ENCODE data around the gene MAPK7.

MAPK7 gene

GRCh38 chr17:19398301-19399181 is 20.2 kb downstream of the MAPK7 start:
- TF ChIP-seq, protein P1, sequence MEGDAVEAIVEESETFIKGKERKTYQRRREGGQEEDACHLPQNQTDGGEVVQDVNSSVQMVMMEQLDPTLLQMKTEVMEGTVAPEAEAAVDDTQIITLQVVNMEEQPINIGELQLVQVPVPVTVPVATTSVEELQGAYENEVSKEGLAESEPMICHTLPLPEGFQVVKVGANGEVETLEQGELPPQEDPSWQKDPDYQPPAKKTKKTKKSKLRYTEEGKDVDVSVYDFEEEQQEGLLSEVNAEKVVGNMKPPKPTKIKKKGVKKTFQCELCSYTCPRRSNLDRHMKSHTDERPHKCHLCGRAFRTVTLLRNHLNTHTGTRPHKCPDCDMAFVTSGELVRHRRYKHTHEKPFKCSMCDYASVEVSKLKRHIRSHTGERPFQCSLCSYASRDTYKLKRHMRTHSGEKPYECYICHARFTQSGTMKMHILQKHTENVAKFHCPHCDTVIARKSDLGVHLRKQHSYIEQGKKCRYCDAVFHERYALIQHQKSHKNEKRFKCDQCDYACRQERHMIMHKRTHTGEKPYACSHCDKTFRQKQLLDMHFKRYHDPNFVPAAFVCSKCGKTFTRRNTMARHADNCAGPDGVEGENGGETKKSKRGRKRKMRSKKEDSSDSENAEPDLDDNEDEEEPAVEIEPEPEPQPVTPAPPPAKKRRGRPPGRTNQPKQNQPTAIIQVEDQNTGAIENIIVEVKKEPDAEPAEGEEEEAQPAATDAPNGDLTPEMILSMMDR (IDR thresholded peaks at IDR 0.05; ENCODE audit: borderline replicate concordance, control extremely low read depth, extremely low read depth, insufficient read depth, missing control alignments): no peak
- in situ Hi-C loops (cut with MboI; ENCODE audit: low sequenced_read_pairs, unreplicated experiment): no loop called here
- DNase-seq (ENCODE audit: low spot score): no peak

DNA sequence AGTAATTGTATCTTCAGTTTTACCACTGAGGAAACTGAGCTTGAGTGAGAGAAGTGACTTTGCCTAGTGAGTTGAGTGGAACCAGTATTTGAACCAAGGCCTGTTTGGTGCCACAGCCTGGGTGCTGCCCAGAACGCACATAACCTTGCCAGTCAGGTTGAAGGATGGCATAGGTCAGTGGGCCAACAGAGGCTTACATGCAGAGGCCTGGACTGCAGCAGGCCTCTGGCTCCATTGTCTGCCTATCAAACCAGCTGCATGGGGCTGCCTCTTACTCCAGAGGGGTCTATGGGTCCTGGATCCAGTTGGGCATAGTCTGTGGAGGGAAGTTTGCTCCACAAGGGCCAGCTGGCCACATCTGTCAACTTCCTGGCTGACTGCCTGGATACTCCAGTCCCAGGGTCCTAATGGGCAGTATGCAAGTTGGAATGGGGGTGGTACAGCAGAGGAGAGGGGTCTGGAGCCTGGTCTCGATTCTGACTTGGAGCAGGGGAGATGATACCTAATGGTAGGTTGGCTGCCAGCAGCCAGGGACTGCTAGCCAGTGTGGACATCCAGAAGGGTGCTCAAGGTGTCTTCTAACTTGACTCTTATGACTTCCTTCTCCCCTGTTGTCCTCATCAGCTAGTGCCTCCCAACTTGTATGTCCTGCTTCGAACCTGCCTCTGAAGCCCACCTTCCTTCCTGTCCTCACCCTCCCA is 21.6 kb downstream of the MAPK7 start:
- in situ Hi-C loops (cut with MboI; ENCODE audit: low sequenced_read_pairs, unreplicated experiment): no loop called here
- no peak for DNase-seq (ENCODE audit: low spot score)
- TF ChIP-seq, protein P1 (IDR thresholded peaks at IDR 0.05; ENCODE audit: borderline replicate concordance, control extremely low read depth, extremely low read depth, insufficient read depth, missing control alignments): no peak

DNA sequence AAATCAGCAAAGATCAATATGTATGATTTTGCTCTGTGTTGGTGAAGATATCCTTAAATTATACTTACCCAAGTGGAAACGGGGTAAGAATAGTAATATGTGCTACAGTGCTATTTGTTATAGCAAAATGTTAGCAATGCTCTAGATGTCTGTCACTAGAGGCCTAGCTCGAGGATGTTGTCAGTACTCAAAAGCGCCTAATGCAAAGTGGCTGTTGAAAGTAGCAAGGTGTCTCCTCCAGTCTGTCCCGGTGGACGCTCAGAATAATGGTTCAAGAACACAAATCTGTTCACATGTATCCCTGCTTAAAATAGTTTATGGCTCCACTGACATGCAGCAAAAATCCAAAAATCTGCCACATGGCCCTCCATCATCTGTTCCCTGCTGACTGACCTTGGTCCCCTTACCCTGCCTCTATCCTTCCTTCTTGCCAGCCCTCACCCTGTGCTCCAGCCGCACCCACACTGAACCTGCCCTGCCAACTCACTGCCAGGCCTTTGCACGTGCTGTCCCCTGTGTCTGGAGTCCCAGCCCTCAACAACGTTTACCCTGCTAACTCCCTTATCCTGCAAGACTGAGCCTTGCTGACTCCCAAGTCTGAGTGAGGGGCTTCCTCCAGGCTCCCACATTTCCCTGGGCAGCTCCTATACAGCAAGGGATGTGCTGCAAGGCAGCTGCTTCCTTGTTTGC is 23.2 kb downstream of the MAPK7 start:
- TF ChIP-seq, protein P1 (IDR thresholded peaks at IDR 0.05; ENCODE audit: borderline replicate concordance, control extremely low read depth, extremely low read depth, insufficient read depth, missing control alignments): no peak
- in situ Hi-C loops (cut with MboI; ENCODE audit: low sequenced_read_pairs, unreplicated experiment): no loop called here

GRCh38 chr17:19402171-19402570 is 23.9 kb downstream of the MAPK7 start:
- TF ChIP-seq, protein P1 (IDR thresholded peaks at IDR 0.05; ENCODE audit: borderline replicate concordance, control extremely low read depth, extremely low read depth, insufficient read depth, missing control alignments): no peak
- in situ Hi-C loops (cut with MboI; ENCODE audit: low sequenced_read_pairs, unreplicated experiment): no loop called here
- no peak for DNase-seq (ENCODE audit: low spot score)

More for the DNA sequence above, 23.2 kb downstream of the MAPK7 start:
- no peak for DNase-seq (ENCODE audit: low spot score)

DNA sequence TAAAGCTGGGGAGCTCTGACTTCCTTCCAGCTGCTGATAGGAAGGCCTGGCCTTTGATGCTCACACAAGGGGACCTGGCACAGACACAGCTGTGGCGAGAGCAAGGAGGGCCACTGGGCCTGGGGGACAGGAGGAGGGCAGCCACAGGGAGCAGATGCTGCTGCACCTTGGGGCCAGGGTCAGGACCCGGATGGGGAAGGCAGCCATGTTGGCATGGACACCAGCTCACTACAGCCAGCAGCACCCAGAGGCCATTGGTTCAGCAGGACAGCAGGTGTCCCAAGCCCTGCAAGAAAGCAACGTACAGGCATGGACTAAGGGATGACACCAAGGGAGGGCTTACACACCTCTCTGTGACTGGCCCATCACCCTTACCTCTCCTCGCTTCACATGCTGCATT is 24.7 kb downstream of the MAPK7 start:
- in situ Hi-C loops (cut with MboI; ENCODE audit: low sequenced_read_pairs, unreplicated experiment): no loop called here
- TF ChIP-seq, protein P1 (IDR thresholded peaks at IDR 0.05; ENCODE audit: borderline replicate concordance, control extremely low read depth, extremely low read depth, insufficient read depth, missing control alignments): no peak
- no peak for DNase-seq (ENCODE audit: low spot score)

DNA sequence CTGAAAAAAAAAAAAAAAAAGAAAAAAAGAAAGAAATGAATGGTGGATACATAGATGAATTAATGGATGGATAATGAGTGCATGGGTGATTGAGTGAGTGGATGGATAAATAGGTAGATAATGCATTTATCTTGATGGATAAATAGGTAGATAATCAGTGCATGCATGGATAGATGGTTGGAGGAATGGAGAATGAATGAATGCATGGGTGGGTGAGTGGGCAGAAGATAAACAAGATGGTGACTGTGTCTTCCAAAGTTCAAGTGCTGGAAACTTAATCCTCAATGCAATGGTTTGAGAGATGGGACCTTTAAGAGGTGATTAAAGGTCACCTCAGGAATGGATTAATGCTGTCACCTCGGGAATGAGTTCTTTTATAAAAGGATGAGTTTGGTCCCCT is 26.0 kb downstream of the MAPK7 start:
- no peak for DNase-seq (ENCODE audit: low spot score)
- TF ChIP-seq, protein P1 (IDR thresholded peaks at IDR 0.05; ENCODE audit: borderline replicate concordance, control extremely low read depth, extremely low read depth, insufficient read depth, missing control alignments): no peak
- in situ Hi-C loops (cut with MboI; ENCODE audit: low sequenced_read_pairs, unreplicated experiment): no loop called here
